Measurements from ENCODE around the gene ADARB2.

- TF ChIP-seq, protein P1, sequence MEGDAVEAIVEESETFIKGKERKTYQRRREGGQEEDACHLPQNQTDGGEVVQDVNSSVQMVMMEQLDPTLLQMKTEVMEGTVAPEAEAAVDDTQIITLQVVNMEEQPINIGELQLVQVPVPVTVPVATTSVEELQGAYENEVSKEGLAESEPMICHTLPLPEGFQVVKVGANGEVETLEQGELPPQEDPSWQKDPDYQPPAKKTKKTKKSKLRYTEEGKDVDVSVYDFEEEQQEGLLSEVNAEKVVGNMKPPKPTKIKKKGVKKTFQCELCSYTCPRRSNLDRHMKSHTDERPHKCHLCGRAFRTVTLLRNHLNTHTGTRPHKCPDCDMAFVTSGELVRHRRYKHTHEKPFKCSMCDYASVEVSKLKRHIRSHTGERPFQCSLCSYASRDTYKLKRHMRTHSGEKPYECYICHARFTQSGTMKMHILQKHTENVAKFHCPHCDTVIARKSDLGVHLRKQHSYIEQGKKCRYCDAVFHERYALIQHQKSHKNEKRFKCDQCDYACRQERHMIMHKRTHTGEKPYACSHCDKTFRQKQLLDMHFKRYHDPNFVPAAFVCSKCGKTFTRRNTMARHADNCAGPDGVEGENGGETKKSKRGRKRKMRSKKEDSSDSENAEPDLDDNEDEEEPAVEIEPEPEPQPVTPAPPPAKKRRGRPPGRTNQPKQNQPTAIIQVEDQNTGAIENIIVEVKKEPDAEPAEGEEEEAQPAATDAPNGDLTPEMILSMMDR (IDR thresholded peaks at IDR 0.05), result no peak
- no peak for TF ChIP-seq POLR2A (IDR thresholded peaks at IDR 0.05)
Measured at GRCh38 chr10:1451941-1452340, 285.4 kb downstream of the ADARB2 start.

Measured in Peyer's patch (tissue), 4 donors.